Activated CD4-positive, alpha-beta T cell treated with anti-CD3 and anti-CD28 coated beads, Interleukin-2, amount 50 U/mL, for 1 hour (primary cell): ENCODE results near the gene CYTH2.

Experiments
- DNase-seq: peaks from one replicate; pipeline ENCODE4 v3.0.0-alpha.2; 2020

Gene CYTH2

DNA sequence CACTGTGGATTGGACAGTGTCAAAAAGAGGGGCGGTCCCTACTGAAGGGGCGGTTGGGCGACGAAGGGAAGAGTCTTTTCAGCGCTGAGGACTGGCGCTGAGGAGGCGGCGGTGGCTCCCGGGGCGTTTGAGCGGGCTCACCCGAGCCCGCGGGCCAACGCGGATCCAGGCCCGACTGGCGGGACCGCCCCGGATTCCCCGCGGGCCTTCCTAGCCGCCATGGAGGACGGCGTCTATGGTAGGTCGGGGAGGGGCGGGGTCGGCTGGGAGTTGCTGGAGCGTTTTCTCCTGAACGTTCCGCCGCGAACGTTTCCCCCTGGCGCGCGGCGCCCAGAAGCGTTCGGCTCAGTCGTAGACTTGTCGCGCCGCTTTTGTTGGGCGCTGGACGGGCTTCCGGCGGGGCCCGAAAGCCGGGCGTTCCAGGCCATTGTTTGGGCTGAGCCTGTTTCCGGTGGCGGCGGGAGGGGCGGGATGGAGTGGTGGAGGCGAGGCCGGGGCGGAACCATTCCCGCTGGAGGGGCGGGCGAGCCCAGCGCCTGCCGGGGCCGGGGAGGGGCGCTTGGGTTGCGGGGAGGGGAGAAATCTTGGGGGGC lies at the start of gene CYTH2:
TSS of gene CYTH2 (plus strand) at position 81 of the 593 bp plus-strand sequence. CDS start at position 220, 139 bp downstream.
- peak; percentile 57 for DNase-seq

DNA sequence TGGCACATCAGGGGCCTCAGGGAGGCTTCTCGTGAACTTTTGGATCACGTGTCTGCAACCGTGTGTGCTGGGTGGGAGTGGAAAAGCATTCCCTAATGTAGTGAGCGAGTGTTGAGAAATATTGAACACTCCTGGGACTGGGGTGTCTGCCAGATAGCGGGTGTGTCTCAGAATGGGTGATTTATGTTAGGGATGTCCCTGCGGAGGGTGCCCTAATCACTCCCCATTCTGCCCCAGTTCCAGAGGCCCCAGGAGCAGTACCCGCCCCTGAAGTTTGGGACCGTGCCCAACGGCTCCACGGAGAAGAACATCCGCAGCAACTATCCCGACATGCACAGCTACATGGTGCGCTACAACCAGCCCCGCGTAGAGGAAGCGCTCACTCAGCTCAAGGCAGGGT lies 47.6 kb upstream of the CYTH2 start:
- DNase-seq = no peak

GRCh38 chr19:48424694-48425219 lies 44.4 kb upstream of the CYTH2 start:
- DNase-seq = no peak

GRCh38 chr19:48428670-48429069 lies 40.5 kb upstream of the CYTH2 start:
- no peak for DNase-seq

- no peak for DNase-seq
Observed at GRCh38 chr19:48433337-48433736, 35.8 kb upstream of the CYTH2 start.

GRCh38 chr19:48436586-48436985 lies 32.6 kb upstream of the CYTH2 start:
- no peak for DNase-seq

DNA sequence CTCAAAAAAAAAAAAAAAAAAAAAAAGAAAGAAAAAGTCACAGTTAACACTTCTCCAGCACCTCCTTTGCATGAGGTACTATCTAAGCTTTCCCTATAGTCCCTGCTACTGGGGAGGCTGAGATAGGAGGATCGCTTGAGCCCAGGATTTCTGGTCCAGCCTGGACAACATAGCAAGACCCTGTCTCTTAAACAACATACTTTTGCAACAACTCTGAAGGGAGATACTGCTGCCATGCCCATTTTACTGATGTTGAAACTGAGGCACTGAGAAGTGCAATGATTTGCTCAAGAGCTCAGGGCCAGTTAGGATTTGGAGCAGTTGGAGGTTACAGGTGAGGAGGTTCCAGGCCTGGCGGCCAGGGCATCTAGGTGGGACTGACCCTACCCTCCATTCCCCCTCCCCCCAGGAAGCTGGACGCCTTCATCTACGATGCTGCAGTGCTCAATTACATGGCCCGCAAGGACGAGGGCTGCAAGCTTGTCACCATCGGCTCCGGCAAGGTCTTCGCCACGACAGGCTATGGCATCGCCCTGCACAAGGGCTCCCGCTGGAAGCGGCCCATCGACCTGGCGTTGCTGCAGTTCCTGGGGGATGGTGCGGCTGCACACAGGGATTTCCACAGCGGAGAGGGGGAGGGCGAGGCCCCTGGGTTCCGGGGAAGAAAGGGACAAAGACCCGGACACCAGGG lies 27.7 kb upstream of the CYTH2 start:
- DNase-seq = no peak

GRCh38 chr19:48442116-48443035 lies 26.8 kb upstream of the CYTH2 start:
- DNase-seq = no peak

DNA sequence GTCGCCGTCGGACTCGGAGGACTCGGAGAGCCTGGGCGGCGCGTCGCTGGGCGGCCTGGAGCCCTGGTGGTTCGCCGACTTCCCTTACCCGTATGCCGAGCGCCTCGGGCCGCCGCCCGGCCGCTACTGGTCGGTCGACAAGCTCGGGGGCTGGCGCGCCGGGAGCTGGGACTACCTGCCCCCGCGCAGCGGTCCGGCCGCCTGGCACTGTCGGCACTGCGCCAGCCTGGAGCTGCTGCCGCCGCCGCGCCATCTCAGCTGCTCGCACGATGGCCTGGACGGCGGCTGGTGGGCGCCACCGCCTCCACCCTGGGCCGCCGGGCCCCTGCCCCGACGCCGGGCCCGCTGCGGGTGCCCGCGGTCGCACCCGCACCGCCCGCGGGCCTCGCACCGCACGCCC lies 25.9 kb upstream of the CYTH2 start:
- no peak for DNase-seq

DNA sequence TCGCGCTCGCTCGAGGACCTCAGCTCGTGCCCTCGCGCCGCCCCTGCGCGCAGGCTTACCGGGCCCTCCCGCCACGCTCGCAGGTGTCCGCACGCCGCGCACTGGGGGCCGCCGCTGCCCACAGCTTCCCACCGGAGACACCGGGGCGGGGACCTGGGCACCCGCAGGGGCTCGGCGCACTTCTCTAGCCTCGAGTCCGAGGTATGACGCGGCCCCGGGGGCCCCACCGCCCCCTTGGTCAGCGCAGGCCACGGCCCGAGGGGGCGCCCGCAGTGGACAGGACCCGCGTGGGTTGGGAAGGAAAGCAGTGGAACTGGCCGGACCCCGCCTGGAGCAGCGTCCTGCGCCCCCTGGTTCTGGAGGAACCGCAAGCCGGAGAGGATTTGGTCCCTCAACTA lies 25.4 kb upstream of the CYTH2 start:
- no peak for DNase-seq

DNA sequence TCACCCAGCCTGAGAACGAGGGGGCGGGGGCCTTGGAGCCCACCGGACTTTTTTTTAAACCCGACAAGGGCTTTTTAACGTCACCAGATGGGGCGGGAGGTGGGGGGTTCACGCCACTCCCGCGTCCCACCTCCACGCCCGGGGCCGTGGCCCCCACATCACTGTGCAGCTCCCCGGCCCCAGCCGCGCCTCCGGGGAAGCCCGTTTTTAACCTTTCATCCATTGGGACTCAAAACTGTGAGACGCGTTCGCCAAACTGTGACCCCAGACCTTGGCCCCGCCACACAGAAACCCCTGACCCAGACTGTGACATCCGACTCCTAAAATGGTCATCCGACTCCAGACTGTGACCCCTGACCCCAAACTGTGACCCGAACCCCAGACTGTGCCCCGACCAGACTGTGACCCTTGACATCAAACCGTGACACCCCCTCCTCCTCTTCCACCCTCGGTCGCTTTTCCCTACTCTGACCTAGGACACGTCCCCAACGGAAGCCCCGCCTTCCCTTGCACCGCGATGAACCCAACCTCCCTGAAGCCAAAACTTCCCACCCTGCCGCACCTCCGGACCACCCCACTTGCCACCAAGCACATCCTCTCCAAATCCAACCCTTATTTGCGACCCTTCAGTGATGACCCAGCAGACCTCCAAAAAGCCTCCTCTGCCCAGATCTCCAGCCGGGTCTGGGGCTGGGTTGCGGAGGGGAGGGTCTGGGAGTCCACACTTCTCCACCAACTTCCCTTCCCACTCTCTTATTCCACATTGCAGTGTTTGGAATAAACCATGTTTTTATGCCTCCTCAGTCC lies 24.8 kb upstream of the CYTH2 start:
- no peak for DNase-seq

GRCh38 chr19:48444936-48445200 lies 24.3 kb upstream of the CYTH2 start:
- no peak for DNase-seq

GRCh38 chr19:48445256-48445605 lies 23.9 kb upstream of the CYTH2 start:
- DNase-seq = no peak

GRCh38 chr19:48445606-48446481 lies 23.3 kb upstream of the CYTH2 start, which contains the start of gene GRWD1:
Gene GRWD1 (plus strand): TSS chr19:48445983. CDS start chr19:48446006, 23 bp downstream.
- DNase-seq = peak; percentile 92

DNA sequence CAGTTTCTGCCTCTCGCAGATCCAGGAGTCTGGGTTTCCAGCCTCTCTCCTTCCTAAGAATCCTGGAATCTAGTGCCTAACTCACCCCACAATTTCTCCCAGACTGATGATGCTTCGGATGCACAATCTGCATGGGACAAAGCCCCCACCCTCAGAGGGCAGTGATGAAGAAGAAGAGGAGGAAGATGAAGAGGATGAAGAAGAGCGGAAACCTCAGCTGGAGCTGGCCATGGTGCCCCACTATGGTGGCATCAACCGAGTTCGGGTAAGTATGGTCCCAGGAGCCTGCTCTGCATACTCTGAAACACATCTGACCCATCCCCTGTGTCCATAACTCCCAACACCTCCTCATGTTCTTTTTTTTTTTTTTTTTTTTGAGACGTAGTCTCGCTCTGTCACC lies 22.6 kb upstream of the CYTH2 start:
- DNase-seq = no peak

GRCh38 chr19:48448563-48448962 lies 20.6 kb upstream of the CYTH2 start:
- DNase-seq = no peak

DNA sequence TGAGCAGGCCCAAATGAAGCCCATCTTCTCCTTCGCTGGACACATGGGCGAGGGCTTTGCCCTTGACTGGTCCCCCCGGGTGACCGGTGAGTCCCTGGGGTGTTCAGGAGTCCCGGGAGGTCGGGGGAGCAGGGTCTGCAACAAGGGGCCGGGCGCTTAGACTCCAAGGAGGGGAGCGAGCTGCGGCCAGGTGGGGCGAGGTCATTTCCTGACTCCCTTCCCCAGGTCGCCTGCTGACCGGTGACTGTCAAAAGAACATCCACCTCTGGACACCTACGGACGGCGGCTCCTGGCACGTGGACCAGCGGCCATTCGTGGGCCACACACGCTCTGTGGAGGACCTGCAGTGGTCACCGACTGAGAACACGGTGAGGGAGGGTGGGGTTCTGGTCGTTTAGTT lies 18.7 kb upstream of the CYTH2 start:
- DNase-seq = no peak

- no peak for DNase-seq
Observed at GRCh38 chr19:48450863-48451262, 18.3 kb upstream of the CYTH2 start.

DNA sequence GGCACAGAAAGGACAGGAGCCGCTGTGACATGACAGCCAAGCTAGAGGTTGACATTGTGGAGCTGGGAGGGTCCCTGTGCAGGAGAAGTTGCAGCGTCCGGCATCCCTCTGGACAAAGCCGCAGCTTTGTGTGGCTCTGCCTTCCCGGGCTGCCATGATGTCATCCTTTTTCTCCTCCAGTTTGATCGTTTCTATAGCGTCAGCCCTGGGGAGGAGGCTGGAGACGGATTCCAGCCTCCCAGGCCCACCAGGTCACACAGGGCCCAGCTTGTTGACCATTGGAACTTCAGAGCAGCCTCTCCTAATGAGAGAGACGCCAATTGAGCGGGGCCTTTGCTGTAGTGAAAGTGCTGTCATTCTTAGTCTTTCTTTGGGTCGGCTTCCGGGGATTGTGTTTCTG lies 17.5 kb upstream of the CYTH2 start:
- no peak for DNase-seq

- DNase-seq = no peak
Observed at GRCh38 chr19:48452289-48453190, 16.6 kb upstream of the CYTH2 start.
